Renal cortex interstitium (tissue), 11 donors: Measurements from ENCODE around the gene FAM168B. TPM values are rescaled to one million over a fixed set of nuclear protein-coding genes. Genes with fewer than 3 reads are reported as not detected.
"Not testable (repeated sequence)": the region's sequence is repeated elsewhere in the genome, so short reads cannot be mapped to it uniquely, and the experiment has no call there.

Experiments
- DNase-seq, 11 donors: peaks; one replicate each; pipeline ENCODE4 v3.0.0-alpha.2; 2013; ENCODE audit warnings: low read depth in 9 of 11, low spot score in 4 of 11; ENCODE audit errors: extremely low read depth in 1 of 11
- polyA plus RNA-seq, 3 donors: library from polyadenylated mRNA; unstranded; fragments of 120-200 nt; gene quantifications; one replicate each; pipeline ENCODE4 v1.2.1, GENCODE V29; 2013; ENCODE audit not compliant: insufficient read length in 3 of 3

Gene FAM168B
- polyA plus RNA-seq, 3 donors: 113 to 127 (median 121) TPM

DNA sequence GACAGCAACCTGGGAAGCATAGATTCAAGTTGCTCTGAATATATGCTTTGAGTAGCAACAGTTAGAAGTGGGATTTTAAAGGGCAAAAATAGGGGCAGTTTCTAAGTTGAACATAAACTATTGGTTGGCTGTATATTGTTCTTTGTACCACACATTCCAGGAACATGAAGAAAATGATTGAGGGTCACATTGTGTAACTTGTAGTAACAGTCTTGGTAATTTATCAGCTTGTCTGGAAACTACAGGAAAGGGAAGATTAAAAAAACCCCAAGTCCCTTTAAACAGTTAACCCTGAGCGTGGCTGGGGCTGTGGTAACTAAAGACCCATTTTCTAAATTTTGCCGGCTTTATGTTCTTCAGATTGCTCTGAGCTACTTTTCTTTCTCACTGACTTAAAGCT lies 19.3 kb upstream of the FAM168B start:
- DNase-seq: no peak

DNA sequence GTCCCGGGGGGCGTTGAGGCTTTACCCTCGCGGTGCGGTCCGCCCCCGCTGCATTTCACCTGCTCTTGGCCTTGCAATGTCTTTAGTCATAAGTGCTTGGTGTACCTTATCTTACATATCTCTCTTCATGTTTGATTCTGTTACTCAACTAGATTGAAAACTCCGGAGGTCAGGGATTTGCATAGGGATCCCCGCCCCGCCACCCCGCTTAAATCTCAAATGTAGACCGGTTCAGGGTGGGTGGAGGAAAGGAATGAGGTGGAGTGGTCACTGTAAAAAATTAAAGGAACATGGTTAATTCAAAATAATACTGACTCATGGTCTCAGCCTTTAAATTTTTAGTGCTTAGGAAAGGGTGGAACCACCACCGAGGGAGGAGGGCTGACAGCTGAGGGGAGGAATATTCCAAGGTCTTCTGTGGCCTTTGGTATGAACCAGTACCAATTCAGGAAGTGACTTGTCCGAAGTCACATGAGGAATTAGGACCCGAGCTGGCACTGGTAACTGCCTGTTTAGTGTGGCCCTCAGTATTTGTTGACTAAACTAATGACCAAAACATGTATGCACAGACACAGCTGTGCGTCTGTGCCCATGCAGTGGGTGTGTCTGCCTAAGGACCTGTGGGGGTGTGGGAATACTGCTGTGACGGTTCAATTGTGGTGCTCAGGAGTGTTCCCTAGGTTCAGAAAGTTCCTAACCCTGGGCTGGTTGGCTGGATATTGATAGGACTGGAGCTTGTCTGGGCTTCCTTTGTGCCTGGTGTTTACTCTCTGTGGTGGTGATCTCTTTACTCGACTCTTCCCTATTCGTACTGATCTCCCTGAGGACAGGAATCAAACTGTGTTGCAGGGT lies 12.9 kb upstream of the FAM168B start:
- peak in 2 of 11 donors; percentile 28 to 40 for DNase-seq

DNA sequence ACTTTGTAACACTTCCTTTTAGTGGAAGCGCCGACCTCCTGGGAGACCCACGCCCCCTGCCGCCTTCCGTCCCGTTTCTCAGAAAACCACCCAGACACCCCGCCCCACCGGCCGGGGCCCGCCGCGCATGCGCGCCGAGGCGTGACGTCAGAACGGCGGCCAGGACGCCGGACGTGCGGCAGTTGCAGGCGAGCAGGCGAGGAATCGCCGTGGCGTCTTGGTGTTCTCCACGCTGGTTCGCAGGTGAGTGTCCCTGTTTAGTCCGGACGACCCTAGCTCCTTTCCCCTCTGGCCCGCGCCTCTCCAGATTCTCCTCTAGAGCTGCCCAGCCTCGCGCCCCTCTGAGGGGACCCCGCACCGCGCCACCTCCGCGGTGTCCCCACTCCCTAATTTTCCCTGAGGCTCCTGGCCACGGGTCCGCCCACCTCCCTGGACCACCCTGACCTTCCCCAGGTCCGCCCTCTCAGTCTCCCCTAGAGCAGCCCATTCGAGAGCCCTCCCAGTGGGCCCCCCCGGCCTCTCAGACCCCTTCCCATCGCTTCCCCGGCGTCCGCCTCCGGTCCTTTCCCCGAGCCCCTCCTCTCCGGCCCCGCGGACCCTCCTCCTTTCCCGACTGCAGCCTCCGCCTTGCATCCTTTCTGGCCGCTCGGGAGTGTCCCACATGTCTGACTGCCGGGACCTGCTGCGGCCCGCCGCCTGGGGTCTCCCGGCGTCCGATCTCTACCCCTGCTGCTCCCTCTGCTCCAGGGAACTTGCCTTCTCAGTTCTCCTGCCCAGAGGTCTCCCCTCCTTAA lies 12.1 kb upstream of the FAM168B start, which contains the start of gene PLEKHB2:
TSS of gene PLEKHB2 (plus strand) at position 181 of the 794 bp plus-strand sequence. CDS start 15,606 bp downstream, outside the sequence.
- DNase-seq: peak in 10 of 11 donors; percentile 83 to 91 (median 88)

DNA sequence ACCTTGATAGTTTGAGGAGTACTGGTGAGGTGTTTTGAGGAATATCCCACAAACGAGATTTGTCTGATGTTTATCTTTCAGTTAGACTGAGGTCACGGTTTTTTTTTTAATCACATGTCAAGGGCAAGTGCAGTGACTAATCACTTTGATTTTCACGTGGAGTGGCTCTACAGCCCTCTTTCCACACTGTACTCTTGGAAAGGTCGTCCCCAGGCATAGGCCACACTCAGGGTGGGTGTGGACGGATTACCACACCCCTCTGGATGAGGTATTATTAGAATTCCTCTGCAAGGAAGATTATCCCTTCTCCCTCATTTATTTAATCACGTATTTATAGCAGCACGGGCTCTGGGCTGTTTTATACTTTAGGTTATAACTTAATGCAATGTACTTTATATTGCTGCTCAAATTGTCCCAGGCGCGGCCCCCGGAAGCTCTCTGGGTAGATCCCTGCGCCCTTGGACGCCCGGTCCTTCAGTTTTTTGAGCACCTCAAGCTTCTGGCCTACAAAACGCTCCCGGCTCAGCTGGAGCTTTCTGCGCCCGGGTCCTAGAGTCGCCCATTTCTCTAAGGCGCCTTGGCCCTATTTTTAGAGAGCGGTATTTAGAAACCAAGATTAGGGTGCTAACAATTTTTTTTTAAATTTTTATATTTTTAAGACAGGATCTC lies 11.4 kb upstream of the FAM168B start:
- peak in 2 of 11 donors; percentile 71 to 81 for DNase-seq

DNA sequence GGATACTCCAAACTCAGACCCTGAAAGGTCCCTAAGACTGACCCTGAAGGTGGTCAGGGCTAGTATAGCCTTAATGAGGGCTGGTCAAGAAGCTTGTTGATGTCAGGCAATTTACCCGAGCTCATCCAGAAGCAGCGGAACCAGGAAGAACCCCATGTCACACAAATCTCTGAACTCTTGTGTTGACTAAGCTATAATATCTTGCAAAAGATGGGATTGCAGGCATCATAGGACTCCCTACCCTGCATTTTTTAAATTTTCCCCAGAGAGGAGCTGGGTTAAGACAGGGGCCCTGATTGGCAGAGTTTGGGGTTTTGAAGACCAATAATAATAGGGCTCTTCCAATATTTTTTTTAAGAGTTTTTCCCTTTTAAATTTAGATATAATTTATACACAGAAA lies 9.9 kb upstream of the FAM168B start:
- no peak for DNase-seq

DNA sequence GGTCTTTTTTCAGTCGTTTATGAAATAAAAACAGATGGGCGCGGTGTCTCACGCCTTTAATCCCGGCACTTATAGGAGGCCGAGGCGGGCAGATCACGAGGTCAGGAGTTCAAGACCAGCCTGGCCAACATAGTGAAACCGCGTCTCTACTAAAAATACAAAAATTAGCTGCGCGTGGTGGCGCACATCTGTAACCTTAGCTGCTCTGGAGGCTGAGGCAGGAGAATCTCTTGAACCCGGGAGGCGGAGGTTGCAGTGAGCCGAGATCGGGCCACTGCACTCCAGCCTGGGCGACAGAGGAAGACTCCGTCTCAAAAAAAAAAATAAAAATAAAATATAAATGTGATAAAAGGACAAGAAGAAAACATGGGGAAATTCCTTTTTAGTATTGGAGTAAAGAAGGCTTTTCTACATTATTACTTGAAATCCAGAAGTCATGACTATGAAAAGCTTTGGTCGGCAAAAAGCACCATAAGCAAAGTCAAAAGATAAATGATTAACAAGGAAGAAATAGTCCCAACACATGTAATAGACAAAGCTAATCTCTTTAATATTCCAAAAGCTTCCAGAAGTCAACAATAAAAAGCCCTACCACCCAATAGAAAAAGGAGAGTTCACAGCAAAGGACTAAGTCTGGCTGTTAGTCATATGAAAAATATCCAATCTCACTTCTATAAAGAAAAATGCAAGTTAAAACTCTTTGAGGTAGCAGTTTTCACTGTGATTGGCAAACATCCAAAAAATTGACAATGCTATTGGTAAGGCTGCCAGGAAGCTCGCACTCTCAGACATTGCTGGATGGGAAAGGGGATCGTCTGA lies 1.4 kb upstream of the FAM168B start:
- DNase-seq: no peak

DNA sequence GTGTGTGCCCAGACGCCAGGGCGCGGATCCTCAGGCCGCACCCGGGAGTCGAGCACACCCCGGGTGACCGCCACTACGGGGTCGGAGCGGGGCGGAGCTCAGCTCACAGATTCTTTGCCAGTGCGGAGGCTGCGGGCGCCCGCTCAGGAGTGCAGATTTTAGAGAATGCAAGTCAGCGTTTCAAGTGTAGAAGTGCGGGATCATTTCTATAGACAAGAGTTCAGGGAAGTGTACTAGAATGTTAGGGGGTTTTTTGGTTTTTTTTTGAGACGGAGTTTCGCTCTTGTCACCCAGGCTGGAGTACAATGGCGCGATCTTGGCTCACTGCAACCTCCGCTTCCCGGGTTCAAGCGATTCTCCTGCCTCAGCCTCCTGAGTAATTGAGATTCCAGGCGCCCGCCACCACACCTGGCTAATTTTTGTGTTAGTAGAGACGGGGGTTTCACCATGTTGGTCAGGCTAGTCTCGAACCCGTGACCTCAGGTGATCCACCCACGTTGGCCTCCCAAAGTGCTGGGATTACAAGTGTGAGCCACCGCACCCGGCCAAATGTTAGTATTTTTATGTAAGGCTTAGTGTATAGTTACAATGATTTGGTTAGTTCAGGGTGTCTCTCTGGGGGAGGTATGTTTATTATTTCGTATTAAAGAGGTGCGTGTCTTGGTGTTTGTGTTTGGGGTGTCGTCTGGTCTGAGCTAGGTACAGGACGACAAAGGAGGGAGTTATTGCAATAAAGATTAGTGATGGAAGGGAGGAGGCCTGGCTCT lies 619 bp upstream of the FAM168B start:
- DNase-seq: peak in 2 of 11 donors; percentile 42 to 43

DNA sequence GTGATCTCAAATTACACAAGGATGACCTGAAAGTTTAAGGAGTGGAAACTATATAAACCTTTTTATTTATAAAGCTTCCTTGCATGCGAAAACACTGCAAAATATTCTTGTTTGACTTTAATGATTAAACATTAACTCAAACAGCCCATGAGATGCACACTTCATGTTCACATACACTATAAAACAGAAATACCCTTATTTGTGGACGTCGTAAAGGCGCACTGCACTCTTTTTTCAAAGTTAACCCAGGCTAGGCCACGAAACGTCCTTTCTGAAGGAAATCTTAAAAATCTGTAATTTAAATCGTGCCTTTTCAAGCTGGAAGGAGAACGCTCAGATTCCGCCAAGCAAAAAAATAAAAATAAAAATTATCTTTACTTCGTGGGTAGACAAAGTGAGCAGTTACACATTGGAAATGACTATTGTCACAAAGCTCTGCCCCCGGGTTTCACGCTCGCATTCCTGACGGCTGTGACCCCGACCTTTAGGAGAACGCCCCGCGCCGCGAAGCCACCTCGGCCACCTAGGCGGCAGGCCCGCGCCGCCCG lies 728 bp downstream of the FAM168B start:
- DNase-seq: no peak

DNA sequence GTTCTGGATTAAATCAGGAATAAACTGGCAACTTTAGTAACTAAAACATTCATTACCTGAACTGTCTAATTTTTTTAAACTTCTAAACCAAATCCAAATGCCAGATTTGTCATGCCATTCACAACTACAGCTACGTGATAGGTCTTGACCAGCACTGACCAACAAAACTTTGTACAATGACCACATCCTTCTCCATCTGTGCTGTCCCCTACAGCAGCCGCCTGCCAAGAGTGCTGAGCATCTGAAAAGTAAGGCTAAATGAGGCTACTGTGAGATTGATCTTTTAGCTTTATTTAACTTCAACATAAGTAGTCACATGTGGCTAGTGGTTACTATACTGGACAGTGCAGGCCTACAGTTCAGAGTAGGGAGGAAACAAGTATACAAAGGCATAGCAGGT lies 7.6 kb downstream of the FAM168B start:
- no peak for DNase-seq

DNA sequence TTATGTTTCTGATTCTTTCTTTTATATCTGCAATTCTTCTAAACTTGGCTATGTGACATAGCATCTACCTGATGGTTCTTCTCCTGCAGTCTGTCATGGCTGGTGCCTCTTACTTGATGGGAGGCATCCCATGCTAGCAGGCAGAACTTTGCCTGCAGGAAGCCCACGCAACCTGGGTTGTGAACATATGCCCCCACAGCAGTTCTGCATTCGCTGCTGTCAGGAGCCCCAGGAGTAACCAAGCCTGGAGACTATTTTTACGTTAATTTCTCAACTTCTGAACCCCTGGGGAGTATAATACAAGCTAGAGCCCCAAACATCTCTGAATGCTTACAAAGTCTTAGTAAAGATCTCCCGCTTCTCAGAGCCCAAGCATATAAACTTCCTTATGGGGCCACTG lies 12.1 kb downstream of the FAM168B start:
- no peak for DNase-seq

DNA sequence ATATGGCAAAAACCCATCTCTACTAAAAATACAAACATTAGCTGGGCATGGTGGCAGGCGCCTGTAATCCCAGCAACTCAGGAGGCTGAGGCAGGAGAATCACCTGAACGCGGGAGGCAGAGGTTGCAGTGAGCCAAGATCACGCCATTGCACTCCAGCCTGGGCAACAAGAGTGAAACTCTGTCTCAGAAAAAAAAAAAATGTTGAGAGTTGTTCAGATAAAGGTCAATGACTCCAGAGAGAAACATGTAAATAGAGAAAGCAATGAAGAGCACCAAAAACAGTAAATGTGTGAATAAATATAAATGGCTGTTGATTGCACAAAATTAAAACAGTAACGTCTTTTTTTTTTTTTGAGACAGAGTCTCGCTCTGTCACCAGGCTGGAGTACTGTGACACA lies 13.3 kb downstream of the FAM168B start:
- not testable (repeated sequence) for DNase-seq

DNA sequence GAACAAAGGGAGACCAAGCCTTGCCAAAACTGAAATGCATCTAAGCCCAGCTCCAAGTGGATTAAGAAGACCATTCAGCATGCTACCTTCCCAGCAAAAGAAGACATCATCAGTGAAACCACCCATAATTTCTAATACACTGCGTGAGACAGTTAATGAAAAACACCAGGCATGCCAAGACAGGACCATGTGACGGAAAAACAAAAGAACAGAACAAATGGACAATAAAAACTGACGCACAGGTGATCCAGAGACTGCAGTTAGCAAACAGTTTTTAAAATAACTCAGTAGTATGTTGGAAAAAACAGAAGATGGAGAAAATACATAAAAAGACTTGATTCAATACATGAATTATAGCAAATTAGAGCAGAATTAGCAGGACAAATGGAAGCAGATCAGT lies 15.3 kb downstream of the FAM168B start:
- no peak for DNase-seq

DNA sequence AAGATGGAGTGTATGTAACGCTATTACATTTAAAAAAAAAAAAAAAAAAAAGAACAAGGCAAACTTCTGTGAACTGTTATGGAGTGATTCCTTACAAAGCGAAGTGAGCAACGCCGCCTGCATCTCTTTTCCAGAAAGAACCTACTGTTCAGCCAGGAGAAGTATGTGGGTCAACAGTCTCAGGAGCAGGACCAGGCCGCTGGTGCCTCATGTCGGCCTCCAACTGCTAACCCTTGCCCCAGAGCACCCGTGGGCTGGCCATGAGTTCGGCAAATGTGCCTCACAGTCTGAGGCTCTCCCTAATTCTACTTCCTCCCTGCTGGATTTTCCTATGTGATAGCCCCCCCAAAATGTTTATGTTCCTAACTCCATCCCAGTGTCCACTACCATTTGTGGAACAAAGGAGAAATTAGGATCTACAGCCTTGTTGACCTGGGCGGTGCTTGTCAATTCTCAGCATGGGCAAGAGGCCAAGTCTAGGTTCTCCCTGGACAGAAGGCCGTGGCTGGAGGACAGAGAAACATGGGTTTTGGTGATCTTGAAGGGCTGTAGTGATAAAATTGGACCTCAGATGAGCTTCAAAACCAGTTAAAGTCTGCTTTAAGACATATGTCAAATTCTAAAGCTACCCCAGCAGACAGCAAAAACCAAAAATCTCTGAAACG lies 15.9 kb downstream of the FAM168B start:
- no peak for DNase-seq

DNA sequence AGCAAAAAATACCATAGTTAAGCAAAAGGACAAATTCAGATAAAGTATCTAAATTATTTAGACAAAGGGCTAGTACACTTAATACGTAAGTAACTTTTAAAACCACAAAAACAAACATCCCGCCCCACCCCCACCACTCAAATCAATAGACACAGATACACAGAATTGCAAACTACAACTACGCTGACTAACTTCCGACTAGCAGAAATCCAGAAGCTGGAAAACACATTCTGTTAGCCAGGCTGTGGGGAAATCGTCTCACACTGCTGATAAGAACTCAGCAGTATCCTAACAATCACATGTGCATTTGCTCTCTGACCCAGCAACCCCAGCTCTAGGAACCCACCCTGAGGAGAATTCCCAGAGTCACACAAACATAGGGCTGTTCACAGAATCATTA lies 16.6 kb downstream of the FAM168B start:
- no peak for DNase-seq

DNA sequence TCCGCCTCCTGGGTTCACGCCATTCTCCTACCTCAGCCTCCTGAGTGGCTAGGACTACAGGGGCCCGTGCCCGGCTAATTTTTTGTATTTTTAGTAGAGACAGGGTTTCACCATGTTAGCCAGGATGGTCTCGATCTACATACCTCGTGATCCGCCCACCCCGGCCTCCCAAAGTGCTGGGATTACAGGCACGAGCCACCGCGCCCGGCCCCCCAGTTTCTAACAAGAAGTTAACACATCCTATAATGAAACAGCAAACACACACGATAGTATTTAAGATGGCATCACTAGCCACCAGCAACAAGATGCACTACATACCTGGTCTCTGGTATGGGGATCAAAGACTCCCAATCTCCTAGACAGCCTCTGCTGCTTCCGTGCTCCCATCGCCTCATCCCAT lies 17.7 kb downstream of the FAM168B start:
- not testable (repeated sequence) for DNase-seq

DNA sequence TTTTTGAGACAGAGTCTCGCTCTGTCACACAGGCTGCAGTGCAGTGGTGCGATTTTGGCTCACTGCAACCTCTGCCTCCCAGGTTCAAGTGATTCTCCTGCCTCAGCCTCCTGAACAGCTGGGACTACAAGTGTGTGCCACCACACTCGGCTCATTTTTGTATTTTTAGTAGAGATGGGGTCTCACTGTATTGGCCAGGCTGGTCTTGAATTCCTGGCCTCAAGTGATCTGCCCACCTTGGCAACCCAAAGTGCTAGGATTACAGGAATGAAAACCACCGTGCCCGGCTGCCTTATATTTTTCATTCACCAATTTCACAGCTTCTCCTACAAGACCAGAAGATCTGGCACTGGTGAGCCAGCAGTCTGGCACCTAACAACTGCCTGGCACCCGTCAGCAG lies 25.1 kb downstream of the FAM168B start:
- DNase-seq: not testable (repeated sequence)

DNA sequence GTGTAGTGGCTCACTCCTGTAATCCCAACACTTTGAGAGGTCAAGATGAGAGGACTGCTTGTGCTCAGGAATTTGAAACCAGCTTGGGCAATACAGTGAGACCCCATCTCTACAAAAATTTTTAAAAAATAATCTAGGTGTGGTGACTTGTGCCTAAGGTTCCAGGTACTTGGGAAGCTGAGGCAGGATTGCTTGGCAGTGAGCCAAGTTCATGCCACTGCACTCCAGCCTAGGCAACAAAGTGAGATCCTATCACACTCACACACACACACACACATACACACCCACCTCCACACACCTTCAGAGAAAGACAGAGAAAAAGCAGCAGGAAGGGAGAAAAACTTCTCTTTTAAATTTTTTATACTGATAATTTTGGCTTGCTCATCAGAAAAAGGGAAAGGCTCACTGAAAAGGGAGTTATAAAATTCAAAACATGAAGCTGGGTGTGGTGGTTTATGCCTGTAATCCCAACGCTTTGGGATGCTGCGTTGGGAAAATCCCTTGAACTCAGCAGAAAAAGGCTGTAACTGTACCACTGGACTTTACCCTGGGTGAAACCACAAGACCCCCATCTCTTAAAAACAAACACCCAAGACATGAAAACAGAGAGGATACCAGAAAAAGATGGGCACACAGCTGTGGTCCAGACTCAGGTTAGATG lies 25.7 kb downstream of the FAM168B start:
- DNase-seq: no peak
